A673 (cell line): ENCODE data around the gene SPTLC3. TPM values are rescaled to one million over a fixed set of nuclear protein-coding genes. Genes with fewer than 3 reads are reported as not detected.

ENCODE experiments used
- BruUV-seq: library from RNA; stranded (reverse); fragments of 400-500 nt; replicated peaks from 2 replicates; lab custom pipeline; 2021; lab: Mats Ljungman, UMichigan
- CTCF ChIA-PET: fragments of 300-600 bp; sonication (Branson Sonifier 250); formaldehyde crosslinking; loops from one replicate; lab custom pipeline; 2022; ENCODE audit warnings: antibody characterized with exemption; lab: Charles Lee
- POLR2A ChIA-PET: fragments of 300-600 bp; sonication (Branson Sonifier 250); formaldehyde crosslinking; loops from one replicate; lab custom pipeline; 2022; ENCODE audit warnings: antibody characterized with exemption; ENCODE audit not compliant: low non-redundant PET; lab: Charles Lee
- DNase-seq: peaks from one replicate; pipeline ENCODE4 v3.0.0-alpha.2; 2015; ENCODE audit warnings: low spot score
- H3K27ac ChIP-seq: fragments of 200-600 bp; sonication (generic); 2 replicates; pipeline ENCODE4 v1.5.1; 2016; ENCODE audit warnings: mixed run types, low read depth, mild to moderate bottlenecking, mixed read lengths, antibody characterized with exemption, low read length; ENCODE audit not compliant: poor library complexity, severe bottlenecking
- H3K27me3 ChIP-seq: fragments of 200-600 bp; sonication (generic); replicated peaks from 2 replicates; pipeline ENCODE4 v1.6.1; 2017; ENCODE audit warnings: mixed run types, low read depth, mild to moderate bottlenecking, mixed read lengths, antibody characterized with exemption, low read length; ENCODE audit not compliant: insufficient read depth, poor library complexity
- H3K36me3 ChIP-seq: fragments of 200-600 bp; sonication (generic); 2 replicates; pipeline ENCODE4 v1.6.1; 2016; ENCODE audit warnings: mixed run types, mild to moderate bottlenecking, mixed read lengths, antibody characterized with exemption, low read length; ENCODE audit not compliant: insufficient read depth, poor library complexity, severe bottlenecking
- H3K4me1 ChIP-seq: fragments of 200-600 bp; sonication (generic); 2 replicates; pipeline ENCODE4 v1.6.1; 2017; ENCODE audit warnings: mixed run types, mild to moderate bottlenecking, mixed read lengths, antibody characterized with exemption, low read length; ENCODE audit not compliant: insufficient read depth, poor library complexity, severe bottlenecking
- H3K4me3 ChIP-seq: fragments of 200-600 bp; sonication (generic); 2 replicates; pipeline ENCODE4 v1.5.1; 2016; ENCODE audit warnings: low read depth, mixed run types, mild to moderate bottlenecking, mixed read lengths, low read length; ENCODE audit not compliant: poor library complexity, severe bottlenecking
- H3K9me3 ChIP-seq: fragments of 200-600 bp; sonication (generic); 2 replicates; pipeline ENCODE4 v1.6.1; 2016; ENCODE audit warnings: mixed run types, low read depth, mild to moderate bottlenecking, mixed read lengths, antibody characterized with exemption, low read length; ENCODE audit not compliant: poor library complexity, severe bottlenecking
- EZH2 ChIP-seq: fragments of 200-600 bp; sonication (generic); IDR thresholded peaks from 2 replicates; pipeline ENCODE4 v1.6.1; 2017; ENCODE audit warnings: borderline replicate concordance, low read depth, mild to moderate bottlenecking, mixed read lengths, antibody characterized with exemption, low read length; ENCODE audit not compliant: poor library complexity, severe bottlenecking
- intact Hi-C: fragments of 100-400 bp; cut with micrococcal nuclease; formaldehyde crosslinking; loops from one replicate; pipeline ENCODE4 v1.10.0; 2022; ENCODE audit not compliant: unreplicated experiment
- total RNA-seq: library from RNA; stranded (reverse); gene quantifications from 2 replicates; pipeline ENCODE4 v1.2.3, GENCODE V29; 2021
- TF ChIP-seq, protein P1 (sequence below): fragments of 300-800, 200-600 bp; sonication (generic); conservative IDR thresholded peaks from 2 replicates; pipeline ENCODE4 v1.5.1; 2017; ENCODE audit warnings: low read depth, mild to moderate bottlenecking, antibody characterized with exemption, low read length, moderate library complexity, mixed read lengths

Gene SPTLC3
- total RNA-seq, 1 experiment from 2014 or later, result 0.06 TPM

DNA sequence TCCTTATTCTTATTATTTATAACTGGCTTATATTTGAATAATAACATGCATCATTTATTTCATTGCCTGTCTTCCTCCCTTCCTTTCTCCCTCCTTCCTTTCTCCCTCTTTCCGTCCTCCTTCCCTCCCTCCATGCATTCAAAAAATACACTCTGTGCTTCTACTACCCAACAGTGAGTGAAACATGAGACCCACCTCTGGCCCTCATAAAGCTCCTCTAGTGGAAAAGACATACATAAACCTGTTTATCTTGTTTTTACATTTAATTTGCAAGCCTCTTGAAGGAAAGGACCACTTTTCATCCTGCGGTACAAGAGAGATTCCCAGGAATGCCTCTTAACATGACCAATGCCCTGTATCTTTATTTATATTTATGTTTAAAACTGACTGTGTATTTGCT lies 190.5 kb downstream of the SPTLC3 start:
- intact Hi-C loops, result no loop called here
- ChIA-PET POLR2A (no interaction called here), CTCF (no interaction called here)
- DNase-seq, result no peak
- Histone ChIP-seq H3K27me3 (no peaks in the 10 kb centered on the region), H3K4me3 (no peak overlapping the region), H3K27ac (no peak overlapping the region), H3K9me3 (no peaks in the 10 kb centered on the region), H3K4me1 (no peaks in the 10 kb centered on the region), H3K36me3 (no peaks in the 10 kb centered on the region)
- BruUV-seq, result no TSS peak
- TF ChIP-seq, protein P1, sequence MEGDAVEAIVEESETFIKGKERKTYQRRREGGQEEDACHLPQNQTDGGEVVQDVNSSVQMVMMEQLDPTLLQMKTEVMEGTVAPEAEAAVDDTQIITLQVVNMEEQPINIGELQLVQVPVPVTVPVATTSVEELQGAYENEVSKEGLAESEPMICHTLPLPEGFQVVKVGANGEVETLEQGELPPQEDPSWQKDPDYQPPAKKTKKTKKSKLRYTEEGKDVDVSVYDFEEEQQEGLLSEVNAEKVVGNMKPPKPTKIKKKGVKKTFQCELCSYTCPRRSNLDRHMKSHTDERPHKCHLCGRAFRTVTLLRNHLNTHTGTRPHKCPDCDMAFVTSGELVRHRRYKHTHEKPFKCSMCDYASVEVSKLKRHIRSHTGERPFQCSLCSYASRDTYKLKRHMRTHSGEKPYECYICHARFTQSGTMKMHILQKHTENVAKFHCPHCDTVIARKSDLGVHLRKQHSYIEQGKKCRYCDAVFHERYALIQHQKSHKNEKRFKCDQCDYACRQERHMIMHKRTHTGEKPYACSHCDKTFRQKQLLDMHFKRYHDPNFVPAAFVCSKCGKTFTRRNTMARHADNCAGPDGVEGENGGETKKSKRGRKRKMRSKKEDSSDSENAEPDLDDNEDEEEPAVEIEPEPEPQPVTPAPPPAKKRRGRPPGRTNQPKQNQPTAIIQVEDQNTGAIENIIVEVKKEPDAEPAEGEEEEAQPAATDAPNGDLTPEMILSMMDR, result no peak
- TF ChIP-seq EZH2, result no peak

DNA sequence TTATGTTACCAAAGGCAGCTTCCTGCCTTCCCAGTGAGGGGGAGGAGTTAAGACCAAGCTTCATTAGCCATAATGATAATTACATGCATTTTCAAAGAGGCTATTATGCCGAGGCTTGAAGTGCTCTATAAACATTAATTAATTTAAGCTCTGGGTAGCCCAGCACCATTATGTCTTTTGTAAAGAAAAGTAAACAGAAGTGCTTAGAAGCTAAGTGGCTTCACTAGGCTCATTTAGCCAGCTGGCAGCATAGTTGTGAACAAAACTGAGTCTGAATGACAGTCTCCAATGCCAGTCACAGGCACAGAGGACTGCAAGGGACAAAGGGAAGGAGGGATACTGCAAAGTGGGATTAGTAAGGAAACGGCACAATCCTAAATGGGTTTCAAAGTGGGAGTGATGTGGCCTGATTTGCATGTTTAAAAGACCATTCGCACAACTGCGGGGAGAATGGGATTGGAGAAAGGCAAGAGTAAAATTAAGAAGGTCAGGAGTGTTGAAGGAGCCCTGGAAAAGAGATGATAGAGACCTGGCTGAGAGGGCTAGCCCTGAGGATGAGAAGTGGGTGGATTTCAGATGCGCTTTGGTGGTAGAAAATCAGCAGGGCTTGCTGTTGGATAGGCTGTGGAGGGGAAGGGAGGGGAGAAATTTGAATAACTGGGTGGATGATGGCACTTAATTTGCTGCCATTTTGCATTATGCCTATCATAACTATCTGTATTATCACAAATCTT lies 192.2 kb downstream of the SPTLC3 start:
- Histone ChIP-seq H3K36me3 (no peaks in the 10 kb centered on the region), H3K4me3 (no peak overlapping the region), H3K27me3 (no peaks in the 10 kb centered on the region), H3K27ac (no peak overlapping the region), H3K9me3 (no peaks in the 10 kb centered on the region), H3K4me1 (no peaks in the 10 kb centered on the region)
- peak; percentile 3 for DNase-seq
- ChIA-PET POLR2A (interaction anchor here (0.9 kb wide), 1 partner anchor 957 kb away, joined by 5 read pairs; no protein-coding TSS in a partner anchor), CTCF (no interaction called here)
- intact Hi-C loops, result no loop called here
- TF ChIP-seq, protein P1, result no peak
- no peak for TF ChIP-seq EZH2
- no TSS peak for BruUV-seq

DNA sequence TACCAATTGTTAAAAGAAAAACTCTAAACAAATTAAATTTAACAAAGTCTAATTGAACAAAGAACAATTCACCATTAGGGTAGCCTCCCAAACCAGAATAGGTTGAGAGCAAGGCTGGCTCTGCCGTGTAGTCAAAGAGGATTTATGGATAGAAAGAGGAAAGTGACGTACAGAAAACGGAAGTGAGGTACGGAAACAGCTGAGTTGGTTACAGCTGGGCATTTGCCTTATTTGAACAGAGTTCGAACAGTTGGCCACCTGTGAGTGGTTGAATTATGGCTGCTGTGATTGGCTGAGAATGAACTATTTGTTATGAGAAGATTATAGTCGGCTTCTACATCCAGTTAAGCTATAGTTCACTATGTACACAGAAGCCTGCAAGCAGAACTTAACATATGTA lies 193.8 kb downstream of the SPTLC3 start:
- no peaks in the 10 kb centered on the region for H3K9me3 ChIP-seq
- no peaks in the 10 kb centered on the region for H3K36me3 ChIP-seq
- H3K4me3 ChIP-seq, result no peak overlapping the region
- H3K4me1 ChIP-seq, result no peaks in the 10 kb centered on the region
- POLR2A ChIA-PET, result no interaction called here
- CTCF ChIA-PET, result no interaction called here
- TF ChIP-seq EZH2, result no peak
- TF ChIP-seq, protein P1, result no peak
- no peaks in the 10 kb centered on the region for H3K27me3 ChIP-seq
- DNase-seq, result no peak
- intact Hi-C loops, result no loop called here
- H3K27ac ChIP-seq, result no peak overlapping the region
- no TSS peak for BruUV-seq
